HG03280 (cell line): ENCODE results near the gene CLDN16.

Source experiments
- ATAC-seq: cut with Tn5 transposase; IDR thresholded peaks from one replicate; pipeline ENCODE4 v1.9.1; 2021; ENCODE audit warnings: mild to moderate bottlenecking, moderate library complexity; ENCODE audit not compliant: unreplicated experiment

Gene CLDN16

DNA sequence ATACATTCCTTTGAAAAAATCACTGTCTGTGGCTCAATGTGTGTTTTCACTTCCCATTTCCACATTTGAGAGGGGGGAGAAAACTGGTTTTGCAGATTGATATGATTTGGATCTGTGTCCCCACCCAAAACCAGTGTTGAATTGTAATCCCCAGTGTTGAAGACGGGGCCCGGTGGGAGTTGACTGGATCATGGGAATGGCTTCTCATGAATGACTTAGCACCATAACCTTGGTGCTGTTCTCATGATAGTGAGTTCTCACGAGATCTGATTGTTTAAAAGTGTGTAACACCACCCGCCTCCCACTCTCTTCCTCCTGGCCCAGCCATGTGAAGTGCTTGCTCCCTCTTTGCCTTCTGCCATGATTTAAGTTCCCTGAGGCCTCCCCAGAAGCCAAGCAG, 45.7 kb downstream of the CLDN16 start:
- no peak for ATAC-seq

DNA sequence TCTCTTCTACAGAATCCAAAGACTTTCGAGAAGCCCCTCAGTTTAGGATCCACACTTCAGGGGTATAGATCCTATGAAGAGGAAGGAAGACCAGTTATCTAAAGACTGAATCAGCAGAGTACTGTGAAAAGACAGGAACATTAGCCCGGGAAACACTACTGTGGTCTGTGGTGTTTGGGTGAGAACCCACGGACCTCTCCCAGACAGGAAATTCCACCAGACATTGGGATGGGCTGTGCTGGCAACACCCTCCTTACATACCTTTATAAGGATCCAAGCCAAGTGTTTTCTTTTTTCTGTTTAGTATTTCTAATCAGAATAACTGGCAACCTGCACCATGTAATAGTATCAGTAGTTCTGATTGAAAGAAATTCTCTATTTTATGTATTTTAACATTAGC, 47.7 kb downstream of the CLDN16 start:
- ATAC-seq: no peak

DNA sequence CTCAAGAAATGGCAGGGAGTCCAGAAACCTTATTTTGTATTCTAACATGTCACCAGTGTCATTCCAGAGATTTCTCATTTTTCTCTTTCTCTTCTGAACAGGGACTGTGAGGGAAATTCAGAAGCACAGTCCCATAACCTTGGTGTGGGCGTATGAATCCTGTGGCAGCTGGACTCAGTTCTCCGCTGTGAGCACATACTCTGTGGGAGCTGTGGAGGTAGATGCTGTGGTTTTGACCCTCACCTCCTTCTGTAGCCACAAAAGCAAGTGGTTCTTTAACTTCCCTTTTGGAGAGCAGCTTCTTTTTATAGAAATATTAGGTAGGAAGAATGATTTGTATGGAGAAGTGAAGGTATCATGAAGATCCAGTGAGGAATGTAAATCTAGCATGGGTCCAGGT, 48.4 kb downstream of the CLDN16 start:
- no peak for ATAC-seq

DNA sequence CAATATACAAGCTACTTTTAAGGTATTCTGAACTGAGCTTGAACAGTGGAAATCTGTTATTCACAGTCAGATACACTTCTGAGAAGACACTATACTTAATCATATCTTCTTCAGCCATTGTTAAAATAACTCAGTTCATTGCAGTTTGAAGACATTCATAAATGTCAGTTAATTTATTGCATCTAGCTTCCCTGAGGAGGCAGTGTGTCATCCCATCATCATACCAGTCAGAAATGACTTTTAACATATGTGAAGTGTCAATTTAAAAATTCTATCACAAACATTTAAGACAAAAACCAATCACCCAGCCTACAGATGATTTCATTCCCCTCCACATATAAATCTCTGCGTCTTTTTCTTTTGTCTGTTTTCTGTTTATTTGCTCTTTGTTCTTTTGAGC, 54.3 kb downstream of the CLDN16 start:
- no peak for ATAC-seq

DNA sequence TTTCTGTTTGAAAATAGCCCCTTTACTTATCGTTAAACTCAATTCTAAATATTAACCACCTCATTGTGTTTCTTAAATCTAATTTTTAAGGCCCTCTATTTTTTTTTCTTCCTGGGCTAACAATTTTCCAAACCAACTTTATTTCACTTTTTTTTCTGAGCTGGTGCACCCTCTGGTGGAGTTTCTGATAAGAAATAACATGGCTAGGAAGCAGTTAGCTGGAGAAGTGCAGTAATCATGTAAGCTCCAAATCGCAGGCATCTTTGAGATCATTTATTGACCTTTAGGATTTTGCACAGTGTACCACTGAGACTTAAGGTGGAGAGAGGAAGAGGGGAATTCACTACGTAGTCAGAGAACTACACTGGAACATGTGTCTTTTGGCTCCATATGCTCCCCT, 55.3 kb downstream of the CLDN16 start:
- ATAC-seq: no peak

DNA sequence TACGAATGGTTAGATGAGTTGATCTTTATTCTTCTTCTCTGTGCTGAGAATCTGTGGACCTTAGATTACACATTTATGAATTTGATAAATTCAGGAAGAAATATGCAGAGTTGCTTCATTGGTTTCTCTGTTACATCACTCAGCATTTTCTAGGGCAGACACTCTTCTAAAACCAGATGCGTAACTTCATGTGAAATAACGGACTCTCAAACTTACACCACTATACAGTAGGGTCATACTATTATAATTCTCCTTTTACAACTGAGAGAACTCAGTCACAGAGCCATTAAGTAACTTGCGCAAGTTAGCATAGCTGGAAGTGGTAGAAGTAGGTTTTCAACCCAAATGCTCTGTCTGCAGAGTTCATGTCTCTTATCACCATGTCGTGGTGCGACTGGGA, 56.0 kb downstream of the CLDN16 start:
- no peak for ATAC-seq

DNA sequence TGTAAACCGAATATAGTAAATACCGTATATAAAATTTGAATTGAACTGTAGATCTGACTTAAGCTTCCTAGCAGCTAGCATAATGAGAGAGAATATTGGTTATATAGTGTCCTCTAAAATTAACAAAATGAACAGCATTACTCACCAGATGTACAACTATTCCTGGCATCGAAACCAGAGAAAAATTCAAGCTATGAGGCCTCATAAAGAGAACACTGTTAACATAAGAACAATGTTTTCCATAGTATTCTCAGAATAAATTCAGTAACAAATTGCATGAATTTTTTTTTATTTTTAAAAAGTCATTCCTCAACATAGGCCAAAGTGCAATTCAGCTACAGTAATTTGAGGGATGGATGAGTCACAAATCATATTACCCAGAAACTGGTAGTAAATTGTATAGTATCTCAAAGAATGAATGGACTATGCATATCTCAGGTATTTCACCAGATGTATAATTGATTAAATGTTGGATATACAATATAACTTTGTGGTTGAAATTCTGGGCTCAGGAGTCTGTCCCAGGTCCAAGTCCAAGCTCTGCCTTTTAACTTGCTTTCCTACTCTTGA, 56.7 kb downstream of the CLDN16 start:
- ATAC-seq: no peak

DNA sequence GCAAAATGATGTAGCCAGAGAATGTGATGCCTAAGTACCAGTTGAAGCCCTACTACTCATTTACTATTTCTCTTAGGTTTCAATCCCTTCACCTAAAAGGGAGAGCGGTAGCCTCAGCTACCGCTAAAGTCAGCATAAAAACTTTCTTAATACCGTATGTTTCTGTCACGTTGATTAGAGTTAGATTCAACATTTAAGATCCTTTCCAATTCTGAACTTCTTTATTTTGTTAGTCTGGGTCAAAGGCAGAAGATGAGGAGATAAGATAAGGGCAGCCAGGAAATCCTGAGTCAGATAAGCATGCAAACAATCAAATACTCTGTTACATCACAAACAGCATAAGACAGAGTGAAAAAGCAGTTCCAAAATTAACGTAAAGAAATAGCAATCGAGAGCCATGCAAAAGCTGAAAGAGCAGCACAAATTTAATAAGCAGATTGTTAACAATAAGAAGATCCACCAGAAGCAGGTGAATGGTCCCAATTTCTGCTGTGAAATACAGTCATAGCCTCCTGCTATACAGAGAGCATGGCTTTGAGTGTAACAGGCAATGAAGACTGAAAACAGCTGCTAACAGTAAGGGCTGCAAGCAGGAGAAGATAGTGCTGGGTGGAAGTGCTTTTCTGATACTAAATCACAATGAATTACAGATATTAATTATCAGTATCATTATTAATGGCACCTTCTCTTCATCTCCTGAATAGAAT, 58.8 kb downstream of the CLDN16 start:
- ATAC-seq: no peak

DNA sequence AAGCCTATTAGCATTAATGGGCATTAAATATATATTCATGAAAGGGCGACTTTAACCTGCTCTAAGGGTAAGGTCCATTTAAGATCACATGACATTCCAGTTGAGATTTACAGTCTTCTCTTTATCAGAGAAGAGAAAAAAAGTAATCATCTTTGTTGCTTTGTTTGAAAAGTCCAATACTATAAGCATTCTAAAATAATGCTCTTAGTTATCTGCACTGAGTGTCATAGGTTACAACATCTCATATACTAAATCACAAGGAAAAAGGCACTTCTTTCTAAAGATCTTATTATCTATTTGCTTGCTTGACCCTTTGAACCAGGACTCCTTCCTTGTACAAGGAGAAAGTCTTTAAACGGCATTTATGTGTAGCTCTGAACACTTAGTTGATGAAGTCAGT, 60.3 kb downstream of the CLDN16 start:
- ATAC-seq: no peak

DNA sequence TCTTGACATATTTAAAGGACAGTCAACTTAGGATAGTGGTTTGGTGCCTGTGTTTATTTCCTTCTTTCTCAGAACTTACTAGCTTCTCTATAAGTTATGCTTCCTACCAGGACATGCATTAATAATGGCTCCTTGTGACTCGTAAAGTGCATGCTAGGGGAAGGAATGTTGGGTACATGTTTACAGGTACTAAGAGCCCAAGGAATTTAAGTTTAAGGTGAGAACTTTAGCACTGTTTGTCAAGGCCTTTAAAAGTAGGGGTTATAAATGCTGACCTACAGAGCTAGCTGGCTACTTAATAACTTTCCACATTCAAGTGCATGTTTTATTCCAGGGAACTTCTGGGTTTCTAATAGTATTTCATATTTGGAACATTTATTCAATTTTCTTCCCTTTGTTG, 61.8 kb downstream of the CLDN16 start, which contains the start of gene TMEM207:
TSS of gene TMEM207 (minus strand) at position 101 of the 400 bp plus-strand sequence. CDS start at position 9, 92 bp downstream.
- no peak for ATAC-seq

DNA sequence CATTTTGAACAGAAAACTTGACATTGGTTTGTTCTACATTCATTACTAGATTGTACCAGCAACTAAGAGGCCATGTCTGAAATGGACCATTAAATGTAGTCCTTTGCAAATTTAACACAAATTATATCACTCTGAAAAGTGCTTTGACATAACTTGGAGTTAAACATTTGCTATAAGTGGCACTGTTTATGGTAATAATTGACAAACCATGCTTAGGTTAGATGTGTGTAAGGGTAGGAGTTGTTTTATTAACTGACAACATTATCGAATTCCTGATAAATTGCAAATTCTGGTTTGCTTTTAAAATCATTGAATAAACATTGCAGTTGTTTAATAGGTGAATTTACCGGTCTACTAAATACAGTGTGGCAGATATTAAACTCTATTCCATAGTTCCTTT, 67.9 kb downstream of the CLDN16 start:
- ATAC-seq: no peak

DNA sequence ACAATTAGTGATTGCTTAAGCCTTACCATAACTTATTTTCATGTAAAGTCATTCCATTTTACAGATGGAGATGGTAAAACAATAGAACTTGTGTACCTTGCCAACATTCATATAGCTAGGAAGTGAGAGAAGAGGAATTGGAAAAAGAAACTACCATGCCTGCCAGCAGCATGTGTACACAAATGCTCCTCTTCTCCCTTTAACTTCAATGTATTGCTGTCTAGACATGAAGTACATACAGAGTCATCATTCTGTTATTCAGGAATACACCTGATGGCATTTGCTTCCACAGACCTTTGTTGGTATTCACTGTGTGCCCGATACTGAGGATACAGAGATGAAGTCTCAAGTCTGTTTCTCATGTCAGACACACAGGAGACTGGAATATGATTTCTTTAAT, 68.8 kb downstream of the CLDN16 start:
- no peak for ATAC-seq

DNA sequence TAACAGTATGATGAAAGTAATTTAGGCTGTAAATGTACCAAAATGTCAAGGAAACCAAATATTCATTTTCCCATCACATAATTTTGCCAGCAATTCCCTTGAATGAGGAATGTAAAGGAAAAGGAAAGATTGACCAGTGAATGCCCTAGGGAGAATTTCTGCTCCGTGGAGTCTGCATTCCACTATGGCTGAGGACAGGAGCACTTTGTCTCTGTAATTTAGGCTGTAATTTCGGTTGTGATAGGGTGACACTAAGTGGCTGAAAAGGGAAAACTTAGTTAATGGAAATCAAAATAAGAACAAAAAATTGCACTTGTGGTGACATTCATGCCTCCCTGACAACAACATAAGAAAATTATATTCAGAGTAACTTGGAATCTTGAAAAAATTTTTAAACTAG, 70.1 kb downstream of the CLDN16 start:
- ATAC-seq: no peak
